ENCODE measurements around the gene CILP2.

Gene CILP2

GRCh38 chr19:19571071-19571786 lies 33.2 kb downstream of the CILP2 start:
- DNase-seq, result no peak

GRCh38 chr19:19575411-19575810 lies 37.3 kb downstream of the CILP2 start:
- no peak for DNase-seq

DNA sequence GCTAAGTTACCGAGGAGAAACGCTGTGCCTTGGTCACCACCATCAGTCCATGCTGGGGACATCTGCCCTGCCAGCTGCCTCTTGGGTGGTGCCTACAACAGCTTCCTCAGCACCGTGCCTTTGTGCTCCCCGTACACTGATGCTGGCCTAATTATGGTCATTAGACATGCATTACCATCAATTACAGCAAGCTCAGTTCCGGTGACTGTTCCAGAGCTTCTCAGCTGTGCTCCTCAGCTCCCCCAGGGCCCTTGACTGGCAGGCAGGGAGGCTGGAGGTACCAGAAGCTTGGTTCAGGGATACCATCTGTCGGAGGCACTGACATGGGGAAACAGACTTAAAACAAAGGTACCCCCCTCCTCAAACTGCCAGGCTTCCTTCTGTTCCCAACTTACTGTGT lies 40.2 kb downstream of the CILP2 start:
- no peak for DNase-seq

GRCh38 chr19:19579533-19580361 lies 41.7 kb downstream of the CILP2 start:
- no peak for DNase-seq

DNA sequence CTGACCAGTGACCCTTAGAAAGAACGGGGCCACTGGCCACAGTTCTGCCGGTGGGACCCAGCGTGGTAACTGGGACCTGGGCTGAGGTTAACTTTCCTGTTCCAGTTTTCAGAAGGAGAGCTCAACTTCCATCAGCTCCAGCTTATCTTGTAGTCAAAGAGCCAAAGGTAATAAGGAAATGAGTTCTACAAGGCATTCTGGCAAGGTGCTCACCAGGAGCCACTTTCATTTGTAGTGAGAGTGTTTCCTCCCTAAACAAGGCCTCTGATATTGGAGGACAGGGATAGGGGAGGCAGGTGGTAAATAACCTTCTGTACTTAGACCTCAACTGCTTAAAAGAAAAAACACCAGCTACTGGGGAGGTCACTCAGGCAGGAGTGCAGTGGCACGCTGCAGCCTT lies 42.4 kb downstream of the CILP2 start:
- DNase-seq, result no peak

DNA sequence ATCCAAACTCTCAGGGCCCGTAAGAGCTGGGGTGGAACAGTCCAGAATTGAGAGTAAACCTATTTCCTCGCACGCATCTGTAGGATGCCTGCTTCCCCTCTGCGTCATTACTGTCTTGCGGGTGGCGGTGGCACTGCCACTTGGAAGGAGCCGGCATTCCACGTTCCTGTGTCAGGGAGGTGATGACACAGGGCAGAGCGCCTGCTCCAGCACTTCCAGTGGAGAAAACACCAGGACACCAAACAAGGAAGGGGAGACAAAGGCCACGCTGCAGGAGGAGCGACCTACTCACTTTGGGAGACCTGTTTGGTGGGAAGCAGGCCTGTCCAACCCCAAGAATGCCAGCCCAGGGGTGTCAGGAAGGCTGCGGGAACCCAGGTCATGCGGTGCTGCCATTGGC lies 43.3 kb downstream of the CILP2 start:
- no peak for DNase-seq

- DNase-seq, result no peak
These were observed 44.4 kb downstream of the CILP2 start for GRCh38 chr19:19582471-19582870.

DNA sequence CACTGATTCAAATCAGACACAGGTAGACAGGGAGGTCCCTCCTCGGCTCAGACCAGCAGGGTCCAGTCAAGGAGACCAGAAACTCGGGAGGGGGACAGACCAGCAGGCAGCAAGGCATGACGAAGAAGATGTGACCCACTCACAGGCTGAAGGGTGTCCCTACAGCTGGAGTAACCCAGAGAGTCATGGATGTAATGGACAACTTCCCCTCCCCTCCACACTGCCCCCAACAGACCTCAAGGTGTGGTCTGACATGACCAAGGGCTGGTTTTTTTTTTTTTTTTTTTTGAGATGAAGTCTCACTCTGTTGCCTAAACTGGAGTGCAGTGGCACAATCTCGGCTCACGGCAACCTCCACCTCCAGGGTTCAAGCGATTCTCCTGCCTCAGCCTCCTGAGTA lies 46.3 kb downstream of the CILP2 start:
- DNase-seq, result no peak

DNA sequence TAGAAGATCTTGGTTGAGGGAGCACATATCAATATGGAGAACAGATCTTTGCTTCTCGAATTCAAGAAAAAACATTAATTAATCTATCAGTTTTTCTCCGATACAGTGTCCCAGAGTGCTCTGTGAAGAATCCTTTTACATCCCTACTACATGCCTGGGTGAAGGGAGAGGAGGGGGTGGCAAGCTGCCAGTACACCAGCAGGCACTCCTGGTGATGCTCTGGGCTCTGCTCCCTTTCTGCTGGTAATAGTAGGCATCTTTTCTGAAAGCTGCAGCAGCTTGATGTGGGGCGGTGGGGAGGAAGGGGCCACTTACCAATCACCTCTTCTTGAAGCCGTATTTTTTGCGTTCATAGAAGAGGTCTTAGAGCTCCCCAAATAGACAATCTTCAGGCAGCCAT lies 49.7 kb downstream of the CILP2 start:
- DNase-seq, result no peak

- DNase-seq, result no peak
These were observed 50.5 kb downstream of the CILP2 start for GRCh38 chr19:19588546-19588945.

- DNase-seq, result peak; percentile 92
These were observed 53.2 kb downstream of the CILP2 start for GRCh38 chr19:19591133-19591825.

- no peak for DNase-seq
These were observed 54.6 kb downstream of the CILP2 start for GRCh38 chr19:19592690-19593089.

DNA sequence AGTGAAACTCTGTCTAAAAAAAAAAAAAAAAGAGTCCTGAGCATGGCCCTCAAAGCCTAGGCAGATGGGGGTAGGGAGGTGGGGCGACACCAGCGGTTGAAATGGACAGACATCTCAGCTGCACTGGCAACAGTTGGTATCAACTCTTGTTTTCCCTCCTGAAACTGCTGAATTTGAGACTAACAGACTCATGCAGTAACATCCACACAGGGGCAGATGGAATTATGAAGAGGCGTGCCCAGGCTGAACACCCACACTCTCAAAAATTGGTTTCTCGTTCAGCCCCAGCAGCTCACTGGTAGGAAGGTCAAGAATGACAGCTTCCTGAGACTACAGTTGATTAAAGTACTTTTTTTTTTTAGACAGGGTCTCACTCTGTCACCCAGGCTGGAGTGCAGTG lies 56.3 kb downstream of the CILP2 start:
- no peak for DNase-seq

- DNase-seq, result no peak
These were observed 57.2 kb downstream of the CILP2 start for GRCh38 chr19:19595171-19595701.
